GM18508 (cell line): ENCODE results near the gene EDN2.

Source experiments
- ATAC-seq: cut with Tn5 transposase; IDR thresholded peaks from one replicate; pipeline ENCODE4 v1.9.1; 2021; ENCODE audit warnings: moderate number of reproducible peaks; ENCODE audit not compliant: insufficient read depth, unreplicated experiment

Gene EDN2

GRCh38 chr1:41500378-41500777 is 15.9 kb upstream of the EDN2 start:
- ATAC-seq, result no peak

- ATAC-seq, result no peak
These were observed 15.1 kb upstream of the EDN2 start for GRCh38 chr1:41499591-41499990.

- ATAC-seq, result no peak
These were observed 14.3 kb upstream of the EDN2 start for GRCh38 chr1:41498804-41499203.

GRCh38 chr1:41498391-41498790 is 13.9 kb upstream of the EDN2 start:
- ATAC-seq, result no peak

- no peak for ATAC-seq
These were observed 13.1 kb upstream of the EDN2 start for GRCh38 chr1:41497461-41498030.

GRCh38 chr1:41497056-41497440 is 12.6 kb upstream of the EDN2 start:
- no peak for ATAC-seq

GRCh38 chr1:41496080-41497055 is 11.9 kb upstream of the EDN2 start:
- no peak for ATAC-seq

GRCh38 chr1:41495210-41495948 is 10.9 kb upstream of the EDN2 start:
- no peak for ATAC-seq

GRCh38 chr1:41494351-41495209 is 10.1 kb upstream of the EDN2 start:
- no peak for ATAC-seq

GRCh38 chr1:41493626-41494350 is 9.3 kb upstream of the EDN2 start:
- ATAC-seq, result no peak

- ATAC-seq, result no peak
These were observed 8.6 kb upstream of the EDN2 start for GRCh38 chr1:41493117-41493536.

- ATAC-seq, result no peak
These were observed 7.9 kb upstream of the EDN2 start for GRCh38 chr1:41492341-41492848.

- no peak for ATAC-seq
These were observed 6.4 kb upstream of the EDN2 start for GRCh38 chr1:41490911-41491310.

- ATAC-seq, result no peak
These were observed 5.1 kb upstream of the EDN2 start for GRCh38 chr1:41489561-41489960.

- ATAC-seq, result no peak
These were observed 3.8 kb upstream of the EDN2 start for GRCh38 chr1:41488040-41488951.

- no peak for ATAC-seq
These were observed 2.9 kb upstream of the EDN2 start for GRCh38 chr1:41487126-41488039.
